PC-3 (cell line): ENCODE data around the gene ZNF681.
"Not testable (repeated sequence)": the region's sequence is repeated elsewhere in the genome, so short reads cannot be mapped to it uniquely, and the experiment has no call there.

ENCODE experiments used
- CTCF ChIP-seq: fragments of 300-600 bp; sonication (generic); conservative IDR thresholded peaks from 2 replicates; pipeline ENCODE4 v1.5.1; 2017; ENCODE audit warnings: antibody characterized with exemption, low read depth, mild to moderate bottlenecking, low read length
- EZH2 ChIP-seq: fragments of 300-600 bp; sonication (generic); IDR thresholded peaks from one replicate; pipeline ENCODE4 v1.6.1; 2017; ENCODE audit warnings: antibody characterized with exemption, mild to moderate bottlenecking, low read length; ENCODE audit not compliant: unreplicated experiment

GRCh38 chr19:23692937-23693336, 65.8 kb downstream of the ZNF681 start:
- not testable (repeated sequence) for TF ChIP-seq CTCF, EZH2
